ENCODE measurements around the gene NR6A1. TPM values are rescaled to one million over a fixed set of nuclear protein-coding genes. Genes with fewer than 3 reads are reported as not detected.

Gene NR6A1
- total RNA-seq, 1 donor from 2014 or later, result 302 TPM

DNA sequence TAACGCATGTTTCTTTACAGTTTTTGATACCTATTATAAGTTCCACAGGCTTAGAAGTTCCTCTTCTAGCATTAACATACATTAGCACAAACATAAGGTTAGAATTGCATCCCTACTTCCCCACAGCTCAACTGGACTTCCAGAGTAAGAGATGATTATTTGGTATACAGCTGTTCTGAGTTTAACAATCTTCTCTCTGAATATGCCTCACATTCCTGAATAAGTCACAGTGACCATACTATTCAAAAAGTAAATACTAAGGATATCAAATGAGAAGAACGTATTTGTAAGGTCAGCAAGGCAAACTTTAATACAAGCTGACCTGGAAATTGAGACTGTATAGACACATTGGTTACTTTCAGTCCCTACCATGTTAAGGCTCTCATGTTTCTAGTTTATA lies 21.3 kb downstream of the NR6A1 start:
- peaks cover 6% of the 10 kb centered on the region for H3K36me3 Mint-ChIP-seq
- no peaks in the 10 kb centered on the region for H3K9me3 ChIP-seq (ENCODE audit: low read depth)
- H2AFZ ChIP-seq (replicated peaks), result no peak overlapping the region
- no peak overlapping the region for H3K27ac ChIP-seq
- no peak overlapping the region for H3K27ac Mint-ChIP-seq
- H3K27me3 ChIP-seq, result no peaks in the 10 kb centered on the region
- no peak overlapping the region for H3K9ac ChIP-seq
- H3K79me2 ChIP-seq (ENCODE audit: low read depth), result peaks cover 100% of the 10 kb centered on the region
- DNase-seq (ENCODE audit: low spot score), result no peak
- peaks cover 30% of the 10 kb centered on the region for H3K4me1 Mint-ChIP-seq
- TF ChIP-seq EZH2 (IDR thresholded peaks at IDR 0.05) (no peak), EZH2phosphoT487 (IDR thresholded peaks at IDR 0.05) (no peak)
- TF ChIP-seq, protein P1, sequence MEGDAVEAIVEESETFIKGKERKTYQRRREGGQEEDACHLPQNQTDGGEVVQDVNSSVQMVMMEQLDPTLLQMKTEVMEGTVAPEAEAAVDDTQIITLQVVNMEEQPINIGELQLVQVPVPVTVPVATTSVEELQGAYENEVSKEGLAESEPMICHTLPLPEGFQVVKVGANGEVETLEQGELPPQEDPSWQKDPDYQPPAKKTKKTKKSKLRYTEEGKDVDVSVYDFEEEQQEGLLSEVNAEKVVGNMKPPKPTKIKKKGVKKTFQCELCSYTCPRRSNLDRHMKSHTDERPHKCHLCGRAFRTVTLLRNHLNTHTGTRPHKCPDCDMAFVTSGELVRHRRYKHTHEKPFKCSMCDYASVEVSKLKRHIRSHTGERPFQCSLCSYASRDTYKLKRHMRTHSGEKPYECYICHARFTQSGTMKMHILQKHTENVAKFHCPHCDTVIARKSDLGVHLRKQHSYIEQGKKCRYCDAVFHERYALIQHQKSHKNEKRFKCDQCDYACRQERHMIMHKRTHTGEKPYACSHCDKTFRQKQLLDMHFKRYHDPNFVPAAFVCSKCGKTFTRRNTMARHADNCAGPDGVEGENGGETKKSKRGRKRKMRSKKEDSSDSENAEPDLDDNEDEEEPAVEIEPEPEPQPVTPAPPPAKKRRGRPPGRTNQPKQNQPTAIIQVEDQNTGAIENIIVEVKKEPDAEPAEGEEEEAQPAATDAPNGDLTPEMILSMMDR (IDR thresholded peaks at IDR 0.05), result no peak
- H3K9me3 Mint-ChIP-seq, result no peaks in the 10 kb centered on the region
- H3K36me3 ChIP-seq, result no peaks in the 10 kb centered on the region
- H3K4me2 ChIP-seq, result no peak overlapping the region
- peaks cover 42% of the 10 kb centered on the region for H3F3A ChIP-seq (ENCODE audit: low read depth)
- H3K4me3 Mint-ChIP-seq, result no peak overlapping the region
- peaks cover 42% of the 10 kb centered on the region for H3K4me1 ChIP-seq
- H3K4me3 ChIP-seq, result no peak overlapping the region
- no peaks in the 10 kb centered on the region for H3K27me3 Mint-ChIP-seq (ENCODE audit: insufficient read depth, low read depth)
- peaks cover 99% of the 10 kb centered on the region for H4K20me1 ChIP-seq (ENCODE audit: low read depth)

- Histone ChIP-seq H3K36me3 (no peaks in the 10 kb centered on the region), H4K20me1 (ENCODE audit: low read depth) (peaks cover 99% of the 10 kb centered on the region), H3K27me3 (no peaks in the 10 kb centered on the region), H3K27ac (no peak overlapping the region), H3F3A (ENCODE audit: low read depth) (peaks cover 47% of the 10 kb centered on the region), H3K9ac (no peak overlapping the region), H3K79me2 (ENCODE audit: low read depth) (peaks cover 100% of the 10 kb centered on the region), H3K9me3 (ENCODE audit: low read depth) (no peaks in the 10 kb centered on the region), H3K4me1 (peaks cover 37% of the 10 kb centered on the region), H3K4me2 (no peak overlapping the region), H2AFZ (replicated peaks) (no peak overlapping the region), H3K4me3 (no peak overlapping the region)
- Mint-ChIP-seq H3K4me3 (no peak overlapping the region), H3K27ac (no peak overlapping the region), H3K4me1 (peaks cover 30% of the 10 kb centered on the region), H3K36me3 (peaks cover 6% of the 10 kb centered on the region), H3K27me3 (ENCODE audit: insufficient read depth, low read depth) (no peaks in the 10 kb centered on the region), H3K9me3 (no peaks in the 10 kb centered on the region)
- no peak for TF ChIP-seq EZH2phosphoT487 (IDR thresholded peaks at IDR 0.05)
- TF ChIP-seq, protein P1 (IDR thresholded peaks at IDR 0.05), result no peak
- no peak for TF ChIP-seq EZH2 (IDR thresholded peaks at IDR 0.05)
- DNase-seq (ENCODE audit: low spot score), result no peak
Observed at GRCh38 chr9:124749284-124749683, 21.8 kb downstream of the NR6A1 start.

GRCh38 chr9:124747065-124747464 lies 24.0 kb downstream of the NR6A1 start:
- H3K27ac Mint-ChIP-seq, result no peak overlapping the region
- TF ChIP-seq EZH2phosphoT487 (IDR thresholded peaks at IDR 0.05) (no peak), EZH2 (IDR thresholded peaks at IDR 0.05) (no peak)
- TF ChIP-seq, protein P1 (IDR thresholded peaks at IDR 0.05), result no peak
- H3K36me3 ChIP-seq, result no peaks in the 10 kb centered on the region
- peaks cover 34% of the 10 kb centered on the region for H3K4me1 Mint-ChIP-seq
- H3K4me3 ChIP-seq, result no peak overlapping the region
- peaks cover 15% of the 10 kb centered on the region for H3K4me1 ChIP-seq
- H3K79me2 ChIP-seq (ENCODE audit: low read depth), result peaks cover 100% of the 10 kb centered on the region
- H3K4me3 Mint-ChIP-seq, result no peak overlapping the region
- no peaks in the 10 kb centered on the region for H3K9me3 Mint-ChIP-seq
- peaks cover 30% of the 10 kb centered on the region for H3F3A ChIP-seq (ENCODE audit: low read depth)
- H3K27ac ChIP-seq, result no peak overlapping the region
- H3K9ac ChIP-seq, result no peak overlapping the region
- no peak for DNase-seq (ENCODE audit: low spot score)
- H3K27me3 Mint-ChIP-seq (ENCODE audit: insufficient read depth, low read depth), result no peaks in the 10 kb centered on the region
- peaks cover 6% of the 10 kb centered on the region for H3K36me3 Mint-ChIP-seq
- no peaks in the 10 kb centered on the region for H3K9me3 ChIP-seq (ENCODE audit: low read depth)
- no peaks in the 10 kb centered on the region for H3K27me3 ChIP-seq
- H2AFZ ChIP-seq (replicated peaks), result no peak overlapping the region
- no peak overlapping the region for H3K4me2 ChIP-seq
- H4K20me1 ChIP-seq (ENCODE audit: low read depth), result peaks cover 97% of the 10 kb centered on the region

All from neural progenitor cell (in vitro differentiated cells).